LoVo (cell line): ENCODE data around the gene LIN7A.

Experiments
- DNase-seq: peaks from one replicate; pipeline ENCODE4 v3.0.0-alpha.2; 2016; ENCODE audit warnings: low spot score

Gene LIN7A

DNA sequence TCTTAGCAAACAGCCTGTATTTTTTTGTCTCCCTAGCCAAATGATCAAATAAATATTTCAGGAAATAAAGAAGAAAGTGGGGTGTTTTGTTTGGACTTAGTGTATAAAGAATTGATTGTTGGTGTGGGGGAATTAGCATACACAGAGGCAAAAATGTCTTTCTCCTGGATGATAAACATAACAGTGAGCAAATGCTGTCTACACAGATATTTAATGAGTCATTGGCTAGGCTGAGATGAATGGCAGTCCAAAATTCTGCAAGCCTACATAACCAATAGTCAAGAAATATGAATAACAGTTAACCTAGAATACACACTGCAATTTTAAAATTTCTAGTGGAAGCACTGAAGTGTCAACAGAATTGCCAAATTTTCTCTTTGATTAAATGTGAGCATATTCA is 185.3 kb downstream of the LIN7A start:
- DNase-seq, result no peak

- no peak for DNase-seq
Measured at GRCh38 chr12:80749456-80749855, 188.3 kb downstream of the LIN7A start.

DNA sequence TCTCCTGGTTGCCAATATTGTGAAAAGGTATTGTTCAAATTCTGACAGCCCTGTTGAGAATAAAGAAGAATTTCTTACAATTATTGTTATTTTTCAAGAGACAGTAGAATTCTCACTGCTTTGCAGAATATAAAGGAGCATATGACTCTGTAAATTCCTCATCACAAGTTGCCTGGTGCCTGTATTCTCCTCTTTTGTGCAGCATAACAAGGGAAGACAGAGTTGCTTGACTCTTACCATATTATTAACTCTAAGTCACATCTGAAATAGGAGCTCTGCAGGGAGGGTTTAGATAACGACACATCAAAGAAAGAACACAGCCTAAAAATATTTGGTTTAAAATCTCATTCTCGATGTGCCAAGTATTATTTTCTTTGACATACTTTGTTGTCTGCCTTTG is 189.9 kb downstream of the LIN7A start:
- DNase-seq, result no peak

GRCh38 chr12:80745851-80746505 is 191.8 kb downstream of the LIN7A start:
- no peak for DNase-seq
